GM20000 (cell line): Measurements from ENCODE around the gene TK1.
A peak's percentile ranks its signal among the peaks of the same experiment; 100 is the strongest.

Experiments used
- DNase-seq: peaks from one replicate; pipeline ENCODE4 v3.0.0; 2012; ENCODE audit warnings: low spot score
- TF ChIP-seq, protein P1 (sequence below): IDR thresholded peaks from 2 replicates; pipeline ENCODE4 v1.5.1; 2012; ENCODE audit warnings: mild to moderate bottlenecking, control low read depth; ENCODE audit errors: extremely low read depth, missing control alignments

Gene TK1

DNA sequence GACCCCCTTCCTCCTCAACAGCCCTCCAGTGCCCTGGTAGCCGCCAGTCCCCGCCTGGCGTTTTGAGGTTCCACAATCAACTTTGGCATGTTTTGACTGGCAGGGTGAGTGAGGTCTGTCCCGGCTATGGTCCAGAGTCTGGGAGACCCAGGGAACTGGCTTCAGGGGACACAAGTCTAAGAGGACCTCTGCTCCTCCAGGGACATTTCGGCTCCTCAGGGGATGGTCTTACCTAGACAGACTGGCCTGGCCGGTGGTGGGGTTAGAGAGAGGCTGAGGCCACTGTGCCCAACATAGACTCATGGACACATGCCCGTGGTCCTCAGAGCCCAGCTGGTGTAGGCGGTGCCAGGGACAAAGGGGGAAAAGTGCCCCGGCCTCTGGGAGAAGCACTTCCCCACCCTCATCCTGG lies 54.1 kb downstream of the TK1 start:
- DNase-seq: no peak
- TF ChIP-seq, protein P1, sequence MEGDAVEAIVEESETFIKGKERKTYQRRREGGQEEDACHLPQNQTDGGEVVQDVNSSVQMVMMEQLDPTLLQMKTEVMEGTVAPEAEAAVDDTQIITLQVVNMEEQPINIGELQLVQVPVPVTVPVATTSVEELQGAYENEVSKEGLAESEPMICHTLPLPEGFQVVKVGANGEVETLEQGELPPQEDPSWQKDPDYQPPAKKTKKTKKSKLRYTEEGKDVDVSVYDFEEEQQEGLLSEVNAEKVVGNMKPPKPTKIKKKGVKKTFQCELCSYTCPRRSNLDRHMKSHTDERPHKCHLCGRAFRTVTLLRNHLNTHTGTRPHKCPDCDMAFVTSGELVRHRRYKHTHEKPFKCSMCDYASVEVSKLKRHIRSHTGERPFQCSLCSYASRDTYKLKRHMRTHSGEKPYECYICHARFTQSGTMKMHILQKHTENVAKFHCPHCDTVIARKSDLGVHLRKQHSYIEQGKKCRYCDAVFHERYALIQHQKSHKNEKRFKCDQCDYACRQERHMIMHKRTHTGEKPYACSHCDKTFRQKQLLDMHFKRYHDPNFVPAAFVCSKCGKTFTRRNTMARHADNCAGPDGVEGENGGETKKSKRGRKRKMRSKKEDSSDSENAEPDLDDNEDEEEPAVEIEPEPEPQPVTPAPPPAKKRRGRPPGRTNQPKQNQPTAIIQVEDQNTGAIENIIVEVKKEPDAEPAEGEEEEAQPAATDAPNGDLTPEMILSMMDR: no peak

DNA sequence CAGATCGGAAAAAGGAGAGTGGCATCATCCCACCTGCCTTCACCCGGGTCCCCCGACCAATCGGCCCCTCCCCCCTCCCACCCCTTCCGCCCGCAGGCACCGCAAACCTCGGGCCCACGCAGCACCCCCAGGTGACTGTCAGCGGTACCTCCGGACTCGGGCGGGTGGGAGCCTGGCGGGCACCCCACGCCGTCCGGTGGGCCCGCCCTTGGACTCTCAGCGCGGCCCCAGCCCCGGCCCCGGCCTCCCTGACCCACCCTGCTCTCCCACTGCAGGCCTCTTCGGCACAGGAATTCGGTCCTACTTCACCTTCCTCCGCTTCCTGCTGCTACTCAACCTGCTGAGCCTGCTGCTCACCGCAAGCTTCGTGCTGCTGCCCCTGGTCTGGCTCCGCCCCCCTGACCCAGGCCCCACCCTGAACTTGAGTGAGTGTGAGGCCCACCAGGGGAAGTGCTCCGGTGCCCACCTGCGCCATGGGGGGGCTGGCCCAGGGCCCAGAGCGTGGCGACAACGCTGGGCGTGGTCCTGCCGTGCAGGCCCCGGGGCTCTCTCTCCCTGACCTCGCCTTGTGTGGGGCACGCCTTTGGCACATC lies 54.7 kb downstream of the TK1 start:
- TF ChIP-seq, protein P1: no peak
- DNase-seq: peak; percentile 76

DNA sequence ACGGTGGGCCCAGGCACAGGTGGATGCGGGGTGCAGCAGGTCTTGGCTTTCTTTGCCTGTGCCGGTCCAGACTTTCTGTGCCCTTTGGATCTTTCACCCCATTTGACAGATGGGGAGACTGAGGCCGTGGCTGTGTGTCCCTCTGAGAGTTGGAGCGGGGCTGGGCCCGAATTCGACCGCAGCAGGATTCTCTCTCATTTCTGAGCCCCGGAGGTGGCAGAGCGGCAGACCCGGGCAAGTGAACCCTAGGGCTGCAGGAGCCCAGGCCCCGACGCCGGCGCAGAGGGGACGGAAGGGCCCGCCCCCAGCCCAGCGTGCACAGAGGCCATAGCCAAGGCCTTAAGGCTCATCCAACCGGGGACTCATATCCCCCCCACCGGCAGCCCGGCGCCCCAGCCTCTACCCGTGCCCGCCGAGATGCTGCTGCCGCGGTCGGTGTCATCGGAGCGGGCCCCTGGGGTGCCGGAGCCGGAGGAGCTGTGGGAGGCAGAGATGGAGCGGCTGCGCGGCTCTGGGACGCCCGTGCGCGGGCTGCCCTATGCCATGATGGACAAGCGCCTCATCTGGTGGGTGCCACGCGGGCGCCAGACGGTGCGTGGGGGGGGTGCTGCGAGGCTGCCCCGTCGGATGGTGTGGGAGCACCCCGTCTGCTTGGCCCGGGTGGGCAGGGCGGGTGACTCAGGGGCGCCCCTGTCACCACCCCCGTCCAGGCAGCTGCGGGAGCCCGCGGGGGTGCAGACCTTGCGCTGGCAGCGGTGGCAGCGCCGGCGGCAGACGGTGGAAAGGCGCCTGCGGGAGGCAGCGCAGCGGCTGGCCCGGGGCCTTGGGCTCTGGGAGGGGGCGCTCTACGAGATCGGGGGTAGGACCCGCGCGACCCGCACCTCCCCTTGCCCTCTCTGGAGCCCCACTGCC lies 55.4 kb downstream of the TK1 start:
- peak; percentile 60 for DNase-seq
- TF ChIP-seq, protein P1: no peak

DNA sequence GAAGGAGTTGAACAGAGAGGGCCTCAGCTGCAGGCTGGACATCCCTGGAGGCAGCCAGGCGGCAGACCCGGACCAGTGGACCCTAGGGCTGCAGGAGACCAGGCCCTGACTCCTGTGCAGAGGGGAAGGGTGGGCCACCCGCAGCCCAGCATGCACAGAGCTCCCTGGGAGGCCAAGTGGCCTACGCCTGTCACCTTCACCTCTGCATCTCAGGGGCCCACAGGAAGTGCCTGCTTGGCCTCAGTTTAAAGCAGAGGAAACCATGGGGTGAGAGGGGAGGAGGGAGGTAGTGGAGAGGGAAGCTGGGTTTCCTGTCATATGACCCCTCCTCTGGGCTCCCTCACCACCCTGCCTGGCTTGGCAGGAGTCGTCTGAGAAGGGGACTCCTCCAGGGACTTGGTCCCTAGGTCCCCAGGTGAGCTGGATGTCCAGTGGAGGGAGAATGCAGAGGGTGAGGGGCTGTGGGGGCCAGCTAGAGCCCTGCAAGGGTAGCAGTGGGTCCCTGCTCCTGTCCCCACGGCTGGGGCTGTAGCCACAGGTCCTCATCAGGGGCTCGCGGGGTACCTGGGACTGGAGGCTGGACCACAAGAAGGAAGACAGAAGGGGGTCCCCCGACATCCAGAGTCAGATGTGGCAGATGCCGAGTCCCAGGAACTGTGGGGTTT lies 56.3 kb downstream of the TK1 start, which contains the start of gene TMC8:
TMC8 (plus strand) TSS at position 335 of the 665 bp plus-strand sequence. CDS start 818 bp downstream, outside the sequence.
- peak; percentile 80 for DNase-seq
- TF ChIP-seq, protein P1: no peak

DNA sequence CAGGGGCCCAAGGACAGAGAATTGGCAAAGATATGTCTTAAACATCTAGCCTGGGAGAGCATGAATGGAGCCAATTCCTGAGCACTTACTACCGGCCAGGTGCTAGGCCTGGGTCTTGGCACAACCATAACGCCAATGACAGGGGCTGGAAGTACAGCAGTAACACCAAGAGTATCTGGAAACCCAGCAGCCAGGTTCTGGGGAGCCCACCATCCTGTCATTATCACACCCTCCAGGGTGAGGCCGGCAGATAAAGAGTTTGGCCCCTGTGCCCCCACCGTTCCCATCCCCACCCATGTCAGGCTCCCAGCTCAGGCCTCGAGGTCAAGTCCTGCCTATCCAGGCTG lies 56.8 kb downstream of the TK1 start:
- TF ChIP-seq, protein P1: no peak
- DNase-seq: peak; percentile 30

DNA sequence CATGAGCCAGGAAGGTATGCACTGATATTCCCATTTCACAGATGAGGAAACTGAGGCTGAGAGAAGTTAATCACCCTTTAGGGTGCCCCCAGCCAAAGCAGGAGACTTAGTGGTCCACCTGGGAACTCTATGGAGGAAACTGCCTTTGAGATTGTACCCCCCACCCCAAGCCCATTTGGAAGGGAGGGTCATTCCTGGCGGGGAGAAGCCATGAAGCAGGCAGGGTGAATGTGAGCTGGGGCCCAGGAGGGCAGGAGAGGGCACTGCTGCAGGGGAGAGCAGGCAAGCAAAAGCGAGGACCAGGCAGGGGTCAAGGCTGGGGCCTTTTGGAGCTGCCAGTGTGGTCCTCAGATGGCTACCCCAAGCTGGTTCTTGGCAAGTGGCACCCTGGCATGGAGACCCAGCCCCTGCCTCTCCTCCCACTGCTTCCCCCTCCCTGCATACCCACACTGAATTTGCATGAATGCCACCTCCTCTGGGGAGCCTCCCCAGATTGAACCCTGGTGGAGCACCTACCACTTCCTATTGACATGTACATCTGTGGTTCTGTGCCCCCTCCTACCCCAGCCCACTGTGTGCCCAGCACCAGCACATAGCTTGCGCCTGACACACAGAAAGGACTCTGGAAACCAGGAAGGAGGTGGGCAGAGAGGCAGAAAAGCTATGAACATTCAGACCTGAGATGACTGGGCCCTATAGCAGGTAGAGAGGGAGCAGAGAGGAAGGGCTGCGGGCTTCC lies 57.3 kb downstream of the TK1 start:
- TF ChIP-seq, protein P1: no peak
- DNase-seq: peak; percentile 31
